Lower lobe of right lung (tissue), 2 donors: ENCODE data around the gene MSL2. TPM values are rescaled to one million over a fixed set of nuclear protein-coding genes. Genes with fewer than 3 reads are reported as not detected.

Experiments
- ATAC-seq, 2 donors: fragments of 200-7000 bp; cut with Tn5 transposase; one replicate each; pipeline ENCODE4 v1.9.1; 2020 to 2022; ENCODE audit warnings: mild to moderate bottlenecking in 2 of 2, moderate library complexity in 2 of 2
- DNase-seq: peaks from one replicate; pipeline ENCODE4 v3.0.0-alpha.2; 2020
- H3K27ac ChIP-seq: fragments of 200-600 bp; one replicate; pipeline ENCODE4 v1.8.0; 2022
- H3K27me3 ChIP-seq: fragments of 200-600 bp; one replicate; pipeline ENCODE4 v1.8.0; 2022; ENCODE audit warnings: low read depth
- H3K36me3 ChIP-seq: fragments of 200-600 bp; one replicate; pipeline ENCODE4 v1.8.0; 2022; ENCODE audit warnings: mild to moderate bottlenecking
- H3K4me1 ChIP-seq: fragments of 200-600 bp; one replicate; pipeline ENCODE4 v1.8.0; 2022
- H3K4me3 ChIP-seq: fragments of 200-600 bp; one replicate; pipeline ENCODE4 v1.8.0; 2022; ENCODE audit warnings: mild to moderate bottlenecking
- H3K9me3 ChIP-seq: fragments of 200-600 bp; one replicate; pipeline ENCODE4 v1.8.0; 2022
- CTCF ChIP-seq: fragments of 200-600 bp; IDR thresholded peaks from one replicate; pipeline ENCODE4 v1.8.0; 2022; ENCODE audit warnings: antibody characterized with exemption, mild to moderate bottlenecking
- intact Hi-C: fragments of 100-400 bp; cut with DNase I; formaldehyde crosslinking; loops from one replicate; pipeline ENCODE4 v1.11.0; 2022
- total RNA-seq: library from RNA; stranded (reverse); fragmentation: NEBNext Ultra II Directional; extraction: Animal tissue kit (Norgen Biotek cat#: 25700); gene quantifications from one replicate; pipeline ENCODE4 v1.2.1, GENCODE V29; 2021
- donor health status: DM: no; HTN: yes; CAD: no; lungs with severe emphysema.

MSL2 gene
- total RNA-seq, 1 donor from 2014 or later = 36.9 TPM

GRCh38 chr3:136106101-136106500, 90.0 kb downstream of the MSL2 start:
- intact Hi-C loops = no loop called here

GRCh38 chr3:136105044-136105443, 91.1 kb downstream of the MSL2 start:
- Histone ChIP-seq H3K36me3 (no peaks in the 10 kb centered on the region), H3K27ac (no peak overlapping the region), H3K27me3 (no peaks in the 10 kb centered on the region), H3K4me1 (no peaks in the 10 kb centered on the region), H3K4me3 (no peak overlapping the region), H3K9me3 (no peaks in the 10 kb centered on the region)
- ATAC-seq (no peak), DNase-seq (no peak)
- no peak for TF ChIP-seq CTCF
- intact Hi-C loops = no loop called here

More at GRCh38 chr3:136106101-136106500, 90.0 kb downstream of the MSL2 start:
- no peak for TF ChIP-seq CTCF
- H3K9me3 ChIP-seq = no peaks in the 10 kb centered on the region
- no peaks in the 10 kb centered on the region for H3K4me1 ChIP-seq
- ATAC-seq (no peak), DNase-seq (no peak)
- H3K4me3 ChIP-seq = no peak overlapping the region
- H3K27ac ChIP-seq = no peak overlapping the region
- H3K27me3 ChIP-seq = no peaks in the 10 kb centered on the region
- H3K36me3 ChIP-seq = no peaks in the 10 kb centered on the region

Other genes starting within 250 kb of the MSL2 start
- 9.0 TPM for gene PPP2R3A, start 230.6 kb downstream of the MSL2 start, total RNA-seq
- 28.8 TPM for gene PCCB, start 54.0 kb upstream of the MSL2 start, total RNA-seq